Activated CD4-positive, alpha-beta T cell treated with anti-CD3 and anti-CD28 coated beads, Interleukin-2, amount 10 ng/mL, durations not matched to agents 24 days and 14 days (primary cell): ENCODE data around the gene EPHA8. TPM values are rescaled to one million over a fixed set of nuclear protein-coding genes. Genes with fewer than 3 reads are reported as not detected.

Source experiments
- DNase-seq: peaks from one replicate; pipeline ENCODE4 v3.0.0; 2022
- H3K27ac Mint-ChIP-seq: one replicate; pipeline ENCODE4 v1.8.0; 2022; ENCODE audit warnings: mild to moderate bottlenecking, mixed read lengths
- H3K27me3 Mint-ChIP-seq: one replicate; pipeline ENCODE4 v1.8.0; 2022; ENCODE audit warnings: mixed read lengths
- H3K36me3 Mint-ChIP-seq: one replicate; pipeline ENCODE4 v1.8.0; 2022; ENCODE audit warnings: low read depth, mild to moderate bottlenecking, mixed read lengths
- H3K4me1 Mint-ChIP-seq: one replicate; pipeline ENCODE4 v1.8.0; 2021; ENCODE audit warnings: mixed read lengths
- H3K4me3 Mint-ChIP-seq: one replicate; pipeline ENCODE4 v1.8.0; 2022; ENCODE audit warnings: mild to moderate bottlenecking, moderate library complexity, mixed read lengths
- H3K9me3 Mint-ChIP-seq: one replicate; pipeline ENCODE4 v1.8.0; 2021; ENCODE audit warnings: mixed read lengths
- intact Hi-C: fragments of 100-400 bp; cut with micrococcal nuclease; formaldehyde crosslinking; loops from one replicate; pipeline ENCODE4 v1.15.1; 2023
- total RNA-seq: library from RNA; stranded (reverse); gene quantifications from 2 replicates; pipeline ENCODE4 v1.2.3, GENCODE V29; 2022

Gene EPHA8
- total RNA-seq, 1 donor from 2014 or later, result not detected

DNA sequence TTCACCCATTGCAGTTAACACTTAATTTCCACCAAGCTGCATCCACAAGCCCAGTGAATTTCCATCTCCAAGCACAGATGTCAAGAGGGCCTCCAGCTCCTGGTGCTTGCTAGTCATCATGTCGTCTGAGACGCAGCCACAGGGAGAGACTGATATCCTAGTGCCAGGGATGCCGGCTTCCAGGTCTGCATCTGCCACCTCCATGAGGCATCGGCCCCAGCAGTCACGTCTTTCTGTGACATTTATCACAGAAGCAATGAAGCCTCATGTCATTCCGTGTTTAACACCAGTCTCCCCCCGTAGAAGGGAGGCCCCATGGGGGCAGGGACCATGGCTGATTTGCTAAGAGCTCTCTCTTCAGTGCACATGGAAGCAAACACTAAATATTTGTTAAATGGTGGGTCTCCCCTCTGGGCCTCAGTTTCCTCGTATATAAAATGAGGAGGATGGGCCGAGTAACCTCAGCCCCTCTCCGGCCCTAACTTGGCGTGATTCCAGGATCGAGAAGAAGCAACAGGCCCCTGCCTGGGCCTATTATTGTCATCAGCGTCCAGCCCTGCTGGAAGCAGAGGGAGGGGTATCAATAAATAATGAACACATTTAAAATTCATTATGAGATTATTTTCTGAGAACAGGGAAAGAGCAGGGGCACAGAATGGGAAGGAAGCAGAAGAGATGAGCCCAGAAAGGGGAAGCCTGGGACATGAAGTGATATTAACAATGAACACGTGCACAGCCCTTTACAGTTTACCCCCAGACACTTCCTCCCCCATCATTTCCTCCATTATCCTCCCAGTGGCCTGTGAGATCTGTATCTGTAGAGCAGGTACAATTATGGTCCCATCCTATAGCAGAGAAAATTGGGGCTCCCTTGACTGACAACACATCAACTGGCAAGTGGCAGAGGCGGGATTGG is 88.9 kb downstream of the EPHA8 start:
- no peak for DNase-seq
- no peak overlapping the region for H3K4me3 Mint-ChIP-seq
- H3K27me3 Mint-ChIP-seq, result no peaks in the 10 kb centered on the region
- H3K9me3 Mint-ChIP-seq, result no peaks in the 10 kb centered on the region
- intact Hi-C loops, result no loop called here
- H3K36me3 Mint-ChIP-seq, result no peaks in the 10 kb centered on the region
- no peaks in the 10 kb centered on the region for H3K4me1 Mint-ChIP-seq
- H3K27ac Mint-ChIP-seq, result no peak overlapping the region

DNA sequence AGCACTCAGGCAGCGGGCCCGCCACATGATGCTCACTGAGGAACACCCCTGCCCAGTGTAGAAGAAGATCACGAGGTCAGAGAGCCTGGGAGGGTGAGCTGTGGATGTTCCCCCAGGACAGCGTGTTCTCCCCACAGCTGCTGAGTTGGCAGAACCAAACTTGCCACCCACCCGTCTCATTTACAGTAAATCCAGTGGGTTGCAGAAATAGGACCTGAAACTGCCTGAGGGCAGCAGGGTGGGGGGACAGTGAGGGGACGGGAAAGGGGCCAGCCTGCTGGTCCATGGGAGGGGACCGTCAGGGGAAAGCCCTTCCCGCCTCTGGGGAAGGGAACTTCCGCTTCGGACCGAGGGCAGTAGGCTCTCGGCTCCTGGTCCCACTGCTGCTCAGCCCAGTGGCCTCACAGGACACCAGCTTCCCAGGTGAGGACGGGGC is 89.6 kb downstream of the EPHA8 start, which contains the start of gene C1QB:
Gene C1QB, plus strand, starts transcription at position 356 of the 436 bp plus-strand sequence. CDS start 6,227 bp downstream, outside the sequence.
- Mint-ChIP-seq H3K36me3 (no peaks in the 10 kb centered on the region), H3K4me1 (no peaks in the 10 kb centered on the region), H3K27me3 (no peaks in the 10 kb centered on the region), H3K9me3 (no peaks in the 10 kb centered on the region), H3K4me3 (no peak within 1 kb of the TSS), H3K27ac (no peak within 1 kb of the TSS)
- intact Hi-C loops, result no loop called here
- no peak for DNase-seq

Other genes starting within 250 kb of the EPHA8 start
- gene ZBTB40, start 111.6 kb upstream of the EPHA8 start, total RNA-seq, result 18.2 and 19.0 TPM in 2 replicates
- not detected in 2 replicates for gene C1QA, start 73.1 kb downstream of the EPHA8 start, total RNA-seq
- gene C1QC, start 80.1 kb downstream of the EPHA8 start, total RNA-seq, result not detected in 2 replicates
- gene C1QB, start 89.7 kb downstream of the EPHA8 start, total RNA-seq, result not detected in 2 replicates
- gene EPHB2, start 147.3 kb downstream of the EPHA8 start, total RNA-seq, result not detected in 2 replicates